GM18499 (cell line): Measurements from ENCODE around the gene NDUFS6.
"Not testable (repeated sequence)": the region's sequence is repeated elsewhere in the genome, so short reads cannot be mapped to it uniquely, and the experiment has no call there.

ENCODE experiments used
- ATAC-seq: cut with Tn5 transposase; IDR thresholded peaks from one replicate; pipeline ENCODE4 v1.9.1; 2021; ENCODE audit warnings: moderate number of reproducible peaks; ENCODE audit not compliant: insufficient read depth, unreplicated experiment

The NDUFS6 gene

DNA sequence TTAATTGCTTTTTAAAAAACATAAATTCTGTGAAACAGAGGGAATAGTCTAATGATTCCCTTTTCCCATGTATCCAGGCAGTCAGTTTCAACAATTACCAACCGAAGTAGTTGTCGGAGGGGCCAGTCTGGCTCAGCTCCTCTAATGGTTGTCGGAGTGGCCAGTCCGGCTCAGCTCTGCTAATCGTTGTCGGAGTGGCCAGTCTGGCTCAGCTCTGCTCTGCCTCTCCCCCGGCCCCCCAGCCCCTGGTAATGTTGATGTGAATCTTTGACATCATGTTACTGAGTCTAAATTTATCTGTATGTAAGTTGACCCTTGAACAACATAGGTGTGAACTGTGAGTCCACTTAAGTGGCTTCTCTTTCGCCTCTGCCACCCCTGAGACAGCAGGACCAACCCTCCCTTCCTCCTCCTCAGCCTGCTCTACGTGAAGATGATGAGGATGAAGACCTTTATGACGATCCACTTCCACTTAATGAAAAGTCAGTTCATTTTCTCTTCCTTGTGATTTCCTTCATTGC is 9.4 kb downstream of the NDUFS6 start:
- ATAC-seq, result no peak

GRCh38 chr5:1814183-1815020 is 13.2 kb downstream of the NDUFS6 start:
- ATAC-seq, result no peak

- no peak for ATAC-seq
These were observed 14.0 kb downstream of the NDUFS6 start for GRCh38 chr5:1815071-1815786.

DNA sequence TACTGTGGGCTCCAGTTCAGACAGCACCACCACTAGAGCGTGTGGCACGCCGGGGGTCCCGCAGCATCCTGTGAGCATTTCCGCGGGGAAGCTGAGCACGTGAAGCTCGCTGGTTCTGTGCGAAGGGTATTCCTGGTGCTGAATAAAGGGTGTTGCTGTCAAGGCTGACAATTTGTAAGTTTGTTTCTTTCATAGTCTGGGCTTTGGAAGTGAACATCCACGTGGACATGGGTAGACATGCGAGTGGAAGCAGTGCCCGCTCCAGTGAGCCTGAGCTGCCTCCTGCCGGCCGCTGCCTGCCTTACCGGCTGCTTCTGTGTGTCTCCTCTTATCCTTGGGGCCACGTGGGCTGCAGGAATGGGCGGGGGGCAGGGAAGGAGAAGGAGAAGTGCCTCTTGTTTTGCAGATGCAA is 14.7 kb downstream of the NDUFS6 start:
- ATAC-seq, result no peak

DNA sequence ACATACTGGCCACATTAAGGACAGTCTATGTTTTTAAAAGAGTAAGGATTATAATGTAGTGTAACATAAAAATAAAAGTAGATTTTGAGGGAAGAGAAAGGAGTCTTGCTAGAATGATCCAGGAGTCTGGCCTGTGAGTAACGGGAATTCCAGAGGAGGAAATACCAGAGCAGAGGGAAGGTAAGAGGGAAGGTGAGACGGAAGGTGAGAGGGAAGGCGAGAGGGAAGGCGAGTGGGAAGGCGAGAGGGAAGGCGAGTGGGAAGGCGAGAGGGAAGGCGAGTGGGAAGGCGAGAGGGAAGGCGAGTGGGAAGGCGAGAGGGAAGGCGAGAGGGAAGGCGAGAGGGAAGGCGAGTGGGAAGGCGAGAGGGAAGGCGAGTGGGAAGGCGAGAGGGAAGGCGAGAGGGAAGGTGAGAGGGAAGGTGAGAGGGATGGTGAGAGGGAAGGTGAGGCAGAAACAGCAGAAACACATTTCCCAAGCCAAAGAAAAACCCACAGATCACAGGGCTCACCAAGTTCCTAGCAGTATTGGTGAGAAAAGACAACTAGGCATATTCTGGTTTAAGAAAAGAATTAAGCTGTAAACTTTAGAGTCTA is 15.4 kb downstream of the NDUFS6 start:
- not testable (repeated sequence) for ATAC-seq

GRCh38 chr5:1817261-1818043 is 16.2 kb downstream of the NDUFS6 start:
- ATAC-seq, result no peak

DNA sequence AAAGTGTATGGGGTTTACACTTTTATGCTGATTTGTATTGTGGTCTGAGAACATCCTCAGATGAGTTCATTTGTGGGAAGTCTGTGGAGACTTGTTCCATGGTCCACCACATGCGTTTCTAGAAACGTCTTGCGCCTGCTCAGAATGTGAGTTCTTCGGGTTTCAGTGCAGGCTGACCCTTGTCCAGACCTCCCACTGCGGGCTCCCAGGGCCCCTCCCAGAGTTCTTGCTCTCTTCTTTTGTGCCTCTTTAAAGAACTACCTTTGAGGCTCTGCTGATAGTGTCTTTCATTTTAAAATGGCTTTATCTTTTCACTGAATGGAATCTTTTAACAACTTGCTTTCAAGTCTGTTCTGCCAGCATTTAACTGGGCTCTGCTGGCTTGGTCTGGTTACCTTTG is 17.6 kb downstream of the NDUFS6 start:
- ATAC-seq, result no peak

DNA sequence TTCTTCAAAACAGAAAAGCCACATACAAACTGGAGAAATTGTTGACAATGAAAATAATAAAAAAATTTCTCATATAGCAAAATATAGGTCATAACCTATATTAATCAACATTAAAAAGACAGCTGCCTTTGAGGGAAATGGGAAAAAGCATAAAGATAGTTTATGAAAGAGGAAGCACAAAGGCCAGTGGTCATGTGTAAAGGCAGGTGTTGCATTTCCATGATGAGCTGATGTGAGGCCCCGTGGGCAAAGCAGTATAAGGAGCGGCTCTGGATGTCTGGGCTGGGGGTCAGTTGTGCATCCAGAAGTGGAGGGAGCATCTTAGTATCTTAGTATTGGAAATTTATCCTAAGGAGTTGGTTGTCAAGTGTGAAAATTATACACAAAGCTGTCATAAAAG is 18.3 kb downstream of the NDUFS6 start:
- no peak for ATAC-seq

GRCh38 chr5:1820381-1820780 is 19.2 kb downstream of the NDUFS6 start:
- no peak for ATAC-seq

- no peak for ATAC-seq
These were observed 19.7 kb downstream of the NDUFS6 start for GRCh38 chr5:1820926-1821325.

- ATAC-seq, result no peak
These were observed 20.7 kb downstream of the NDUFS6 start for GRCh38 chr5:1821862-1822261.

GRCh38 chr5:1823381-1824034 is 22.3 kb downstream of the NDUFS6 start:
- no peak for ATAC-seq

DNA sequence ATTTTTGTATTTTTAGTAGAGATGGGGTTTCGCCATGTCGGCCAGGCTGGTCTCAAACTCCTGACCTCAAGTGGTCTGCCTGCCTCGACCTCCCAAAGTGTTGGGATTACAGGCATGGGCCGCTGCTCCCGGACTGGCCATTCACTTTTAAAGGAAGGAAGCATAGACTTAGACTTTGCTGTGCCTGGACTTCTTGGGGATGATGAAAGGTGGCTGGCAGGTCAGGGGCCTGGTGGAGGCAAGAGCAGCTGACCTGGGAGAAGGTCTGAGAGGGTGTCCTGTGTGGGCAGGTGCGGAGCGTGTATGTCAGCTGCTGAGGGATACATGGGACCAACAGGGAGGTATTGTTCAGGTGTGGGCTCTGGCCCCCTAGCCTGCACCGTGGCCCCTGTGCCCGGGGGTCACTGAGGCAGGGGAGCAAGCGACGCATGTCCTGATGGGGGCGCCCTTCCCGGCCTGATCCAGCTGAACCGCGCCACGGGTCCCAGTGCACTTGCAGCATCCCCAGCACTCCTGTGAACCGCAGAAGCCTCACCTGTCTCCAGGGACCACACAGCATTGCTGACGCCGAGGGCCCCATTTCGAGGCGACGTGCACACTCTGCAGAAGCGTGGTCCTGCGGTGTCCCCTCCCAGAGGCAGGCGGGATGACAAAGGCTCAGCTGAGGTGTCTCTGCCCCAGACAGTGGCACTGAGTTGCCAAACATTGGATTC is 23.1 kb downstream of the NDUFS6 start:
- no peak for ATAC-seq

DNA sequence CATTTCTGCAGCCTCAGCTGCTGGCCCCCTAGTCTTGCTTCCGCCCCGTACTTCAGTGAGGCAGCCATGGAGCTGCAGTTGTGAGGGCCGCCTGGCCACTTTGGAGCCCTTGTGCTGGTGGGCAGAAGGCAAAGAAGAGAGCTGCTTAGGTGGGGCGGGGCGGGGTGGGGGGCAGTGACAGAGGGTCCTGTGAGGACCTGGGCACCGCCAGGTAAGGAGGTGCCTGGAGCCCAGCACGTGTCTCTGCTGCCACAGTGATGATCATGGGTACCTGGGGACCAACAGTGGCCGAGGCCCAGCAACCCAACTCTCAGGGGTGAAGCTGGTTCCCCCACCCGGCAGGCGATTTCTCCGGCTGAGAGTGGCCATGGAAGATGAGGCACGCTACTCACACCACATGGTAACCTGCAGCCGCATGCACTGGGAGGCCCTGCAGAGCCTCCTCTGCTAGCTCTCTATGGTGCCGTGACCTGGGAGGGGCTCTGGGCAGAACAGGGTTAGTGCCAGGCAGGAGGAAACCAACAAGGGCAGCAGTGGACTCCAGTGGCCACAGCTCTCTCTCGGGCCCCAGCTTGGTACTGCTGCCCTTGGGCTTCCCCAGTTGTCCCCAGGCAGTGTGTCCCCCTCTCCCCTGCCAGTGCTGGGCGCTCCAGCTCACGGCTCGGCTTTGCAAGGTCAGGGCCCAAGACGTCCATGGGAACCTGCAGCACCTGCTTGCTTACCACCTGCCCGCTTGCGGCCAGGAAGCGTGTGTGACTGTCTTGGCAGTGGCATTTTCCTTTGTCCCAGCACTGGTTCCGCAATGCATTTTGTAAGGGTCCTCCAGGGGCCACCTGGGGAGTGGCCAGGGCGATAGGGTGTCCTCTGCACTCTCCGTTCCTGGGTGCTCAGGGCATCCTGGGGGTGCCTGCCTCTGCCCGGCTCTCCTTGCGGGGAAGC is 24.0 kb downstream of the NDUFS6 start:
- ATAC-seq, result no peak

GRCh38 chr5:1826235-1826980 is 25.2 kb downstream of the NDUFS6 start:
- ATAC-seq, result no peak

DNA sequence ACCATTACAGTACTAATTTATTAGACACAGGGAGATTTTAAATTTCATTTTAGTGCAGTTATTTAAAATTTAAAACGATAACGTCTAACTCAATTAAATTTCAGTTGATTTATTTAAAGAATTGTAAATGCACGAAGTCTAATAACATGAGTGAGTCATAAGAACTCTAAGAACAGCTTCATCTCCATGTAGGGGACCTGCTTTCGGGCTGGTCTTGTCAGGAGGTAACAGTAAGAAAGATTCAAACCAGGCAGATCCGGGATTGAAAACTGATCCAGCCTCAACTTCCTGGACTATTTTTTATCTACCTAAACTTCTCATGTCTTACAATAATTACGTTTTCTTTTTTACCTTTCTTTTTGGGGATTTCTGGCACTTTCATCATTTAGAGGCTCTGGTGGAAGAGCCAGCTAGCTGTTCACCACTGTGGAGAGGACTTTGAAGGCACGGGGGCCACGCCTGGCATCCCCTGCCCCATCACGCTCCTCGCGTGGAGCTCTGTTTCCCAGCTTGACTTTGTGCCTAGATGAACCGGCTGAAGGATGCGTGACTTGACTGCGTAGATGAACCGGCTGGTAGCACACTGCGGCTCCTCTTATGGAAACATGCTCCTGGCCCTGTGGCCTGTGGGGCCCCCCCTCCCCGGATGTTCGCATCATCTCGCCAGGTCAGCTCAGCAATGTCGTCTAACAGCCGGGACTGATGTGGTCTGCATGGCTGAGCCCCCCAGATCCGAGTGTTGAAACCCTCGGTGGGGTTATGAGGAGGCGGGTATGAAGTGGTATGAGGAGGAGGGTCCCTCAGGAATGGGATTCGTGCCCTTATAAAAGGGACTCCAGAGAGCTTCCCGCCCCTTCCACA is 26.0 kb downstream of the NDUFS6 start:
- no peak for ATAC-seq
